CD8-positive, alpha-beta memory T cell (primary cell): ENCODE measurements around the gene WDR35. TPM values are rescaled to one million over a fixed set of nuclear protein-coding genes. Genes with fewer than 3 reads are reported as not detected.

Experiments used
- CTCF ChIA-PET: fragments of 350-600 bp; sonication (Branson Sonifier 250); formaldehyde crosslinking; loops from one replicate; lab custom pipeline; 2021; ENCODE audit warnings: antibody characterized with exemption; lab: Charles Lee
- POLR2A ChIA-PET: fragments of 350-600 bp; sonication (Branson Sonifier 250); formaldehyde crosslinking; loops from one replicate; lab custom pipeline; 2021; ENCODE audit warnings: antibody characterized with exemption; lab: Charles Lee
- DNase-seq, 5 donors: peaks; one replicate each; pipeline versions ENCODE4 v3.0.0 to v3.0.0-alpha.2; 2020 to 2022; ENCODE audit warnings: mixed read lengths in 1 of 5
- H3K27ac ChIP-seq: one replicate; pipeline ENCODE4 v1.7.0; 2013; ENCODE audit warnings: low read depth, mild to moderate bottlenecking, low read length, moderate library complexity
- H3K27me3 ChIP-seq: 2 replicates; pipeline ENCODE4 v1.7.0; 2013; ENCODE audit warnings: low read length, mild to moderate bottlenecking; ENCODE audit not compliant: insufficient read depth, poor library complexity, severe bottlenecking
- H3K36me3 ChIP-seq: 2 replicates; pipeline ENCODE4 v1.7.0; 2013; ENCODE audit warnings: mild to moderate bottlenecking, low read length, moderate library complexity; ENCODE audit not compliant: insufficient read depth
- H3K4me1 ChIP-seq: 2 replicates; pipeline ENCODE4 v1.7.0; 2013; ENCODE audit warnings: mild to moderate bottlenecking, low read length, moderate library complexity; ENCODE audit not compliant: insufficient read depth
- H3K4me3 ChIP-seq: 2 replicates; pipeline ENCODE4 v1.7.0; 2013; ENCODE audit warnings: mild to moderate bottlenecking, low read length
- H3K9me3 ChIP-seq: 2 replicates; pipeline ENCODE4 v1.7.0; 2013; ENCODE audit warnings: mild to moderate bottlenecking, low read length
- H3K27ac Mint-ChIP-seq, 8 donors: one replicate each; pipeline ENCODE4 v1.8.0; 2020 to 2021; ENCODE audit warnings: mixed read lengths in 8 of 8, mild to moderate bottlenecking in 6 of 8, inconsistent platforms in 3 of 8, moderate library complexity in 3 of 8
- H3K27me3 Mint-ChIP-seq, 2 donors: one replicate each; pipeline ENCODE4 v1.8.0; 2020 to 2021; ENCODE audit warnings: mixed read lengths in 2 of 2, mild to moderate bottlenecking in 1 of 2, moderate library complexity in 1 of 2
- H3K36me3 Mint-ChIP-seq, 3 donors: one replicate each; pipeline ENCODE4 v1.8.0; 2020 to 2021; ENCODE audit warnings: mixed read lengths in 3 of 3, inconsistent platforms in 1 of 3, mild to moderate bottlenecking in 1 of 3
- H3K4me1 Mint-ChIP-seq, 3 donors: one replicate each; pipeline ENCODE4 v1.8.0; 2020 to 2021; ENCODE audit warnings: mixed read lengths in 3 of 3, inconsistent platforms in 1 of 3, mild to moderate bottlenecking in 1 of 3
- H3K4me3 Mint-ChIP-seq, 7 donors: one replicate each; pipeline ENCODE4 v1.8.0; 2020 to 2021; ENCODE audit warnings: mixed read lengths in 7 of 7, mild to moderate bottlenecking in 6 of 7, moderate library complexity in 4 of 7, inconsistent platforms in 2 of 7
- H3K9me3 Mint-ChIP-seq, 5 donors: one replicate each; pipeline ENCODE4 v1.8.0; 2020 to 2022; ENCODE audit warnings: mixed read lengths in 5 of 5, mild to moderate bottlenecking in 3 of 5, moderate library complexity in 2 of 5, inconsistent platforms in 1 of 5
- polyA plus RNA-seq: library from polyadenylated mRNA; unstranded; fragments of 300-500 nt; fragmentation: Illumina TruSeq; gene quantifications from one replicate; pipeline ENCODE4 v1.2.3, GENCODE V29; 2021
- total RNA-seq, 2 experiments: library from RNA; stranded (reverse); gene quantifications; one replicate each; pipeline ENCODE4 v1.2.3, GENCODE V29; 2021

WDR35 gene
- total and polyA plus RNA-seq, 3 experiments from 2014 or later = 1.6 to 12.0 (median 11.0) TPM

- CTCF ChIA-PET = interaction anchor here (1.0 to 1.2 kb wide), 2 partner anchors 1348 to 1351 kb away, joined by 3 to 6 read pairs; no protein-coding TSS in a partner anchor
- H3K4me1 ChIP-seq = peaks cover 17% of the 10 kb centered on the region
- H3K9me3 Mint-ChIP-seq = no peaks in the 10 kb centered on the region
- peaks cover 7% of the 10 kb centered on the region for H3K36me3 ChIP-seq
- H3K4me1 Mint-ChIP-seq = peaks cover 31 to 47% (median 39%) of the 10 kb centered on the region in 3 donors
- no peaks in the 10 kb centered on the region for H3K9me3 ChIP-seq
- POLR2A ChIA-PET = interaction anchor here (0.6 to 1.6 kb wide), 3 partner anchors 32 to 1309 kb away, joined by 3 to 9 read pairs (median 6); partner anchors contain the start of genes RDH14 and TTC32
- peak overlapping the region; percentile 74 to 99 (median 95) for H3K27ac Mint-ChIP-seq
- DNase-seq = peak; percentile 41 to 80 (median 58)
- H3K4me3 Mint-ChIP-seq = peak overlapping the region; percentile 94 to 99 (median 97)
- H3K27me3 ChIP-seq = no peaks in the 10 kb centered on the region
- H3K4me3 ChIP-seq = peak overlapping the region; percentile 69
- peaks cover 0 to 27% (median 3%) of the 10 kb centered on the region in 3 donors for H3K36me3 Mint-ChIP-seq
- H3K27me3 Mint-ChIP-seq = peaks cover 0 to 1% of the 10 kb centered on the region in 2 donors
- peak overlapping the region; percentile 62 for H3K27ac ChIP-seq
Observed at GRCh38 chr2:19868701-19869580, 121.0 kb downstream of the WDR35 start.

- Histone ChIP-seq H3K27ac (no peak overlapping the region), H3K27me3 (no peaks in the 10 kb centered on the region), H3K4me3 (peak overlapping the region; percentile 69), H3K36me3 (peaks cover 4% of the 10 kb centered on the region), H3K9me3 (no peaks in the 10 kb centered on the region), H3K4me1 (peaks cover 21% of the 10 kb centered on the region)
- Mint-ChIP-seq H3K36me3 (peaks cover 0 to 24% (median 3%) of the 10 kb centered on the region in 3 donors), H3K27ac (peak overlapping the region in 7 of 8 donors; percentile 24 to 98 (median 86)), H3K9me3 (no peaks in the 10 kb centered on the region), H3K4me1 (peaks cover 31 to 51% (median 40%) of the 10 kb centered on the region in 3 donors), H3K27me3 (peaks cover 0 to 1% of the 10 kb centered on the region in 2 donors), H3K4me3 (peak overlapping the region; percentile 94 to 99 (median 97))
- DNase-seq = no peak
- ChIA-PET CTCF (no interaction called here), POLR2A (interaction anchor here (0.6 to 1.6 kb wide), 3 partner anchors 33 to 1308 kb away, joined by 3 to 9 read pairs (median 6); partner anchors contain the start of genes RDH14 and TTC32)
Observed at GRCh38 chr2:19868224-19868623, 121.7 kb downstream of the WDR35 start.

GRCh38 chr2:19866771-19867170, 123.1 kb downstream of the WDR35 start:
- H3K27me3 ChIP-seq = no peaks in the 10 kb centered on the region
- H3K4me1 Mint-ChIP-seq = peaks cover 24 to 49% (median 40%) of the 10 kb centered on the region in 3 donors
- H3K27ac ChIP-seq = no peak overlapping the region
- H3K36me3 Mint-ChIP-seq = peaks cover 0 to 11% (median 3%) of the 10 kb centered on the region in 3 donors
- H3K36me3 ChIP-seq = no peaks in the 10 kb centered on the region
- H3K4me3 ChIP-seq = no peak overlapping the region
- peaks cover 1 to 7% of the 10 kb centered on the region in 2 donors for H3K27me3 Mint-ChIP-seq
- ChIA-PET CTCF (interaction anchor here (6.5 kb wide), 1 partner anchor 1345 kb away, joined by 61 read pairs; no protein-coding TSS in a partner anchor), POLR2A (no interaction called here)
- no peaks in the 10 kb centered on the region for H3K9me3 ChIP-seq
- H3K9me3 Mint-ChIP-seq = no peaks in the 10 kb centered on the region
- DNase-seq = no peak
- H3K4me3 Mint-ChIP-seq = peak overlapping the region in 1 of 7 donors; percentile 27
- H3K27ac Mint-ChIP-seq = peak overlapping the region in 2 of 8 donors; percentile 19 to 29
- H3K4me1 ChIP-seq = peaks cover 22% of the 10 kb centered on the region

DNA sequence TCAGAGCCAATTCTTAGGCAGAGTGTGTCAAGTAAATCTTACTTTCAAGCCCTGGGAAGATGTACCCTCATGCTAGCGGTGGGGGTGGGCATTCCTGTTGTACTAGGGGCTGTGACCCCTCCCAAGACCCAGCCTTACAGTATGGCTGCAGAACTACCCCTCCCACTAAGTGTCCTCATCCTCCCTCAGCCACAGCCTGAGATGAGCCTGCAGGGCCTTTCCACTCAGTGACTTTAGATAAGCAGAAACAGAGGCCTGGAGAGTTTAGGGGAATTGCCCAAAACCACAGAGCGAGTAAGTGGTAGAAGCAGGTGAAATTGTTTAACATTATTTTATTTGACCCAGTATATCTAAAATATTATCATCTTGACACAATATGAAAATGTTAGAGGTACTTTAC, 124.8 kb downstream of the WDR35 start:
- DNase-seq = no peak
- Histone ChIP-seq H3K36me3 (no peaks in the 10 kb centered on the region), H3K9me3 (no peaks in the 10 kb centered on the region), H3K4me3 (no peak overlapping the region), H3K27me3 (no peaks in the 10 kb centered on the region), H3K4me1 (peaks cover 22% of the 10 kb centered on the region), H3K27ac (no peak overlapping the region)
- ChIA-PET POLR2A (no interaction called here), CTCF (interaction anchor here (1.0 to 6.5 kb wide), 4 partner anchors 9 to 1477 kb away, joined by 3 to 61 read pairs (median 4); no protein-coding TSS in a partner anchor)
- peak overlapping the region in 1 of 8 donors; percentile 28 for H3K27ac Mint-ChIP-seq
- H3K4me1 Mint-ChIP-seq = peaks cover 21 to 34% (median 30%) of the 10 kb centered on the region in 3 donors
- peaks cover 1 to 8% of the 10 kb centered on the region in 2 donors for H3K27me3 Mint-ChIP-seq
- peaks cover 0 to 4% (median 0%) of the 10 kb centered on the region in 3 donors for H3K36me3 Mint-ChIP-seq
- H3K9me3 Mint-ChIP-seq = no peaks in the 10 kb centered on the region
- peak overlapping the region in 2 of 7 donors; percentile 42 to 61 for H3K4me3 Mint-ChIP-seq

DNA sequence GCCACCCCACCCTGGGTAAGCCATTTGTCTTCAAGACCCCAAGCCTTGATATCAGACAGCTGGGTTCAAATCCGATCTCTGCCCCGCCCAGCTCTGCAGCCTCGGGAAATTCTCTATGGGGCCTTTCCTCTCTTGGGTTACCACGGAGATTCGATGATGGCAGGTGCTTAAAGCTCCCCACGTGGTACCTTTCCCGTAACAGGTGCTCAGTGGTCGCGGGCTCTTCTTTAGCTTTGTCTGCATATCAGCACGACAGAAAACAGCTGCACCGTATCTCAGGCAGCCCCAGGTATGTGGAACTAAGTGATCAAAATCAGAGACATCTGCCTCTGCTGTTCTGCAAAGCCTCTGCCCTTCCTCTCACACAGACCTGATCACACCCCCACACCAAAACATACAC, 125.5 kb downstream of the WDR35 start:
- H3K36me3 ChIP-seq = no peaks in the 10 kb centered on the region
- CTCF ChIA-PET = interaction anchor here (0.8 to 6.5 kb wide), 9 partner anchors 9 to 1476 kb away, joined by 3 to 61 read pairs (median 3); no protein-coding TSS in a partner anchor
- no peak overlapping the region for H3K27ac Mint-ChIP-seq
- H3K27me3 Mint-ChIP-seq = peaks cover 1 to 8% of the 10 kb centered on the region in 2 donors
- H3K27me3 ChIP-seq = no peaks in the 10 kb centered on the region
- no peak overlapping the region for H3K27ac ChIP-seq
- H3K4me1 Mint-ChIP-seq = peaks cover 14 to 26% (median 23%) of the 10 kb centered on the region in 3 donors
- H3K4me1 ChIP-seq = peaks cover 15% of the 10 kb centered on the region
- POLR2A ChIA-PET = no interaction called here
- H3K36me3 Mint-ChIP-seq = peaks cover 0 to 4% (median 0%) of the 10 kb centered on the region in 3 donors
- no peaks in the 10 kb centered on the region for H3K9me3 Mint-ChIP-seq
- H3K4me3 ChIP-seq = no peak overlapping the region
- DNase-seq = no peak
- H3K9me3 ChIP-seq = no peaks in the 10 kb centered on the region
- H3K4me3 Mint-ChIP-seq = peak overlapping the region in 1 of 7 donors; percentile 48

GRCh38 chr2:19863303-19864041, 126.4 kb downstream of the WDR35 start:
- peak; percentile 55 to 70 (median 62) for DNase-seq
- no peaks in the 10 kb centered on the region for H3K9me3 Mint-ChIP-seq
- Histone ChIP-seq H3K27ac (no peak overlapping the region), H3K9me3 (no peaks in the 10 kb centered on the region), H3K4me1 (peaks cover 11% of the 10 kb centered on the region), H3K27me3 (no peaks in the 10 kb centered on the region), H3K4me3 (no peak overlapping the region), H3K36me3 (no peaks in the 10 kb centered on the region)
- H3K36me3 Mint-ChIP-seq = no peaks in the 10 kb centered on the region
- ChIA-PET CTCF (interaction anchor here (0.6 to 6.5 kb wide), 18 partner anchors 9 to 1475 kb away, joined by 3 to 61 read pairs (median 3); partner anchors contain the start of gene RDH14), POLR2A (no interaction called here)
- H3K27ac Mint-ChIP-seq = peak overlapping the region in 2 of 8 donors; percentile 8 to 81
- H3K4me1 Mint-ChIP-seq = peaks cover 7 to 17% (median 15%) of the 10 kb centered on the region in 3 donors
- no peak overlapping the region for H3K4me3 Mint-ChIP-seq
- peaks cover 1 to 8% of the 10 kb centered on the region in 2 donors for H3K27me3 Mint-ChIP-seq

DNA sequence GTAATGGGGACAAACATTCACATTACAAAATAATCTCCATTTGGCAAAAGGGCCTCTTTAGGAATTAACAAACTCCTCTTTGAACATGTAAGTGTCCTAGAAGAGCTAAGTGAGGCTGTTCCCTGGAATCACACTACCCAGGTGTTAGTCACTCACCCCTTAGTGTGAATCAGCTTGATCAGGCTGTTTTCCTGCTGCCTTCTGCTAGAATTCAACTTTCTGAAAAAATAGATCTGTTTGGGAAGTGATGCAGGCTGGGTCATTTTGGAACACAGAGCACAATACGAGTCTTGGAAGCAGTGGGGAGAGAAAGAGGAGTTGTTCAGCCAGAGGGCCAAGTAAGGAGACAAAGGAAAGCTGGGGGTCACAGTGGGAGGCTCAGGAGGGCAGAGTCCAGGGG, 128.1 kb downstream of the WDR35 start:
- Mint-ChIP-seq H3K27ac (no peak overlapping the region), H3K27me3 (peaks cover 2 to 21% of the 10 kb centered on the region in 2 donors), H3K4me3 (no peak overlapping the region), H3K36me3 (no peaks in the 10 kb centered on the region), H3K9me3 (no peaks in the 10 kb centered on the region), H3K4me1 (peaks cover 1 to 8% (median 7%) of the 10 kb centered on the region in 3 donors)
- no peak for DNase-seq
- H3K27ac ChIP-seq = no peak overlapping the region
- H3K4me3 ChIP-seq = no peak overlapping the region
- POLR2A ChIA-PET = no interaction called here
- no peaks in the 10 kb centered on the region for H3K36me3 ChIP-seq
- CTCF ChIA-PET = interaction anchor here (1.6 to 6.5 kb wide), 2 partner anchors 1340 to 1344 kb away, joined by 6 to 61 read pairs; no protein-coding TSS in a partner anchor
- H3K27me3 ChIP-seq = no peaks in the 10 kb centered on the region
- H3K4me1 ChIP-seq = peaks cover 5% of the 10 kb centered on the region
- H3K9me3 ChIP-seq = no peaks in the 10 kb centered on the region
